Measurements from ENCODE around the gene LSG1.

DNA sequence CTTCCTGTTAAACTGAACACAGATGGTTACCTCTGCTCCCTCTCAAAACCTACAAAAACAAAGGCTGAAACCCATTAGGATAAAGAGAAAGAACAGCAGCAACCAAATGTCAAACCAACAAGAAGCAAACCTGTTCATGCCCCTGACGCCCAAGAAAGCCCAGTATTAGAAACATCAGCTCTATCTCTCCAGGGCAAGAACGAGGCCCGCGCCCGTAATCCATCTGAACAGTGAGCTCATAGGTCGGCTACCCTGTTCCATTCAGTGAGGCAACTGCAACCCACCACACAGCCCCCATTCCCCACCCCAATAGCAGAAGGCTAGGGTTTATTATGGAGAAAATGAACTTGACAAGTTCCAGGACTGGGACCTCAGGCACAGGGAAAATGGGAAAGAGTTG, 10.0 kb downstream of the LSG1 start:
- TF ChIP-seq POLR2A (IDR thresholded peaks at IDR 0.05) = no peak
- TF ChIP-seq, protein P1, sequence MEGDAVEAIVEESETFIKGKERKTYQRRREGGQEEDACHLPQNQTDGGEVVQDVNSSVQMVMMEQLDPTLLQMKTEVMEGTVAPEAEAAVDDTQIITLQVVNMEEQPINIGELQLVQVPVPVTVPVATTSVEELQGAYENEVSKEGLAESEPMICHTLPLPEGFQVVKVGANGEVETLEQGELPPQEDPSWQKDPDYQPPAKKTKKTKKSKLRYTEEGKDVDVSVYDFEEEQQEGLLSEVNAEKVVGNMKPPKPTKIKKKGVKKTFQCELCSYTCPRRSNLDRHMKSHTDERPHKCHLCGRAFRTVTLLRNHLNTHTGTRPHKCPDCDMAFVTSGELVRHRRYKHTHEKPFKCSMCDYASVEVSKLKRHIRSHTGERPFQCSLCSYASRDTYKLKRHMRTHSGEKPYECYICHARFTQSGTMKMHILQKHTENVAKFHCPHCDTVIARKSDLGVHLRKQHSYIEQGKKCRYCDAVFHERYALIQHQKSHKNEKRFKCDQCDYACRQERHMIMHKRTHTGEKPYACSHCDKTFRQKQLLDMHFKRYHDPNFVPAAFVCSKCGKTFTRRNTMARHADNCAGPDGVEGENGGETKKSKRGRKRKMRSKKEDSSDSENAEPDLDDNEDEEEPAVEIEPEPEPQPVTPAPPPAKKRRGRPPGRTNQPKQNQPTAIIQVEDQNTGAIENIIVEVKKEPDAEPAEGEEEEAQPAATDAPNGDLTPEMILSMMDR (IDR thresholded peaks at IDR 0.05) = no peak

Data from adrenal gland (tissue), 5 donors.